Esophagus squamous epithelium (tissue), 5 donors: ENCODE data around the gene RELL1. TPM values are rescaled to one million over a fixed set of nuclear protein-coding genes. Genes with fewer than 3 reads are reported as not detected.

Experiments used
- DNase-seq: peaks from one replicate; lab custom pipeline; 2025; lab: John Stamatoyannopoulos, UW
- H3K27ac ChIP-seq, 4 donors: fragments of 200-600 bp; sonication (generic); one replicate each; pipeline ENCODE4 v1.5.1; 2016 to 2019; ENCODE audit warnings: mild to moderate bottlenecking in 1 of 4
- H3K27me3 ChIP-seq, 4 donors: fragments of 200-600 bp; sonication (generic); 1 replicate in 3 of 4; 2 replicates in 1 of 4; pipeline versions ENCODE4 v1.5.1 to v1.6.0; 2017 to 2021; ENCODE audit warnings: antibody characterized with exemption in 1 of 4
- H3K36me3 ChIP-seq, 3 donors: fragments of 200-600 bp; sonication (generic); one replicate each; pipeline ENCODE4 v1.5.1; 2016 to 2019
- H3K4me1 ChIP-seq, 3 donors: fragments of 200-600 bp; sonication (generic); one replicate each; pipeline ENCODE4 v1.5.1; 2017 to 2019
- H3K4me3 ChIP-seq, 4 donors: fragments of 200-600 bp; sonication (generic); 1 replicate in 3 of 4; 2 replicates in 1 of 4; pipeline ENCODE4 v1.5.1; 2016 to 2019; ENCODE audit warnings: mild to moderate bottlenecking in 2 of 4, moderate library complexity in 1 of 4
- H3K9me3 ChIP-seq, 3 donors: fragments of 200-600 bp; sonication (generic); one replicate each; pipeline ENCODE4 v1.5.1; 2016 to 2019
- POLR2A ChIP-seq, 4 donors: fragments of 450-650 bp; IDR thresholded peaks; one replicate each; pipeline ENCODE4 v1.6.1; 2017; ENCODE audit warnings: antibody characterized with exemption in 4 of 4, mild to moderate bottlenecking in 4 of 4, moderate library complexity in 3 of 4
- WGBS, 2 donors: methylation state at CpG; one replicate each; pipeline ENCODE4 v1.1.5; 2018; 5-methylcytosine and 5-hydroxymethylcytosine counted together
- intact Hi-C: fragments of 100-400 bp; cut with DNase I; formaldehyde crosslinking; loops from one replicate; pipeline ENCODE4 v1.15.0; 2022
- small RNA-seq, 4 donors: library from RNA; depleted of rRNA; stranded (forward); fragments of <200 nt; gene quantifications; one replicate each; pipeline ENCODE3, GENCODE V24; 2016
- total RNA-seq, 4 donors: library from RNA; depleted of rRNA; stranded (reverse); fragments of >200 nt; gene quantifications; one replicate each; pipeline ENCODE4 v1.1.0, GENCODE V29; 2016
- TF ChIP-seq, protein P1 (sequence below), 6 experiments: fragments of 450-650 bp in 4 of 6; fragments of 200-600 bp in 2 of 6; sonication (generic) in 2 of 6; IDR thresholded peaks; one replicate each; pipeline ENCODE4 v1.5.1; 2016 to 2019; ENCODE audit warnings: antibody characterized with exemption in 6 of 6, mild to moderate bottlenecking in 4 of 6, moderate library complexity in 4 of 6
- donor health status: DM: yes; HTN: yes; CAD: no.

The RELL1 gene
- total RNA-seq, 4 donors from 2014 or later, result 20.3 to 49.0 (median 32.6) TPM

DNA sequence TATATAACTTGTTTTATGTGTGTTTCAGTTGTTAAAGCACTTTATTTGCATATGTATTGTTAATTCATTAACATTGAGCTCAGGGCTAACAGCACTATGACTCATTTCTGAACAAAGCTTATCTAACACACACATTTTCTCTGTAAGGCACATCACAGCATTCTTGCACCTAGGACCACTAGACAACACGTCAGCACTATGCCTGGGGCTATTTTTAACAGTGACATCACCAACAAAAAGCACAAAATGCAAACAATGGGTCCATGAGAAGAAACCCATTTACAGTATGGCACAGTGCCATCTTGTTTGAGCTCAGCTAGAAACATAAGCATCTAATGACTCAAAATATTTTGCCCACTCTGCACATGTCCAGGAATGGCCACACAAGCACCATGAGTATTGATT lies 124.4 kb downstream of the RELL1 start:
- 9 to 18% methylated on average over 1 of the region's 1 CpG for WGBS, 2 donors
- H3K36me3 ChIP-seq, result no peaks in the 10 kb centered on the region
- no peaks in the 10 kb centered on the region for H3K27me3 ChIP-seq
- H3K4me1 ChIP-seq, result no peaks in the 10 kb centered on the region
- H3K27ac ChIP-seq, result no peak overlapping the region
- intact Hi-C loops, result no loop called here
- TF ChIP-seq, protein P1, sequence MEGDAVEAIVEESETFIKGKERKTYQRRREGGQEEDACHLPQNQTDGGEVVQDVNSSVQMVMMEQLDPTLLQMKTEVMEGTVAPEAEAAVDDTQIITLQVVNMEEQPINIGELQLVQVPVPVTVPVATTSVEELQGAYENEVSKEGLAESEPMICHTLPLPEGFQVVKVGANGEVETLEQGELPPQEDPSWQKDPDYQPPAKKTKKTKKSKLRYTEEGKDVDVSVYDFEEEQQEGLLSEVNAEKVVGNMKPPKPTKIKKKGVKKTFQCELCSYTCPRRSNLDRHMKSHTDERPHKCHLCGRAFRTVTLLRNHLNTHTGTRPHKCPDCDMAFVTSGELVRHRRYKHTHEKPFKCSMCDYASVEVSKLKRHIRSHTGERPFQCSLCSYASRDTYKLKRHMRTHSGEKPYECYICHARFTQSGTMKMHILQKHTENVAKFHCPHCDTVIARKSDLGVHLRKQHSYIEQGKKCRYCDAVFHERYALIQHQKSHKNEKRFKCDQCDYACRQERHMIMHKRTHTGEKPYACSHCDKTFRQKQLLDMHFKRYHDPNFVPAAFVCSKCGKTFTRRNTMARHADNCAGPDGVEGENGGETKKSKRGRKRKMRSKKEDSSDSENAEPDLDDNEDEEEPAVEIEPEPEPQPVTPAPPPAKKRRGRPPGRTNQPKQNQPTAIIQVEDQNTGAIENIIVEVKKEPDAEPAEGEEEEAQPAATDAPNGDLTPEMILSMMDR (IDR thresholded peaks at IDR 0.05), result no peak
- TF ChIP-seq POLR2A (IDR thresholded peaks at IDR 0.05), result no peak
- no peak for DNase-seq
- H3K9me3 ChIP-seq, result no peaks in the 10 kb centered on the region
- H3K4me3 ChIP-seq, result no peak overlapping the region

DNA sequence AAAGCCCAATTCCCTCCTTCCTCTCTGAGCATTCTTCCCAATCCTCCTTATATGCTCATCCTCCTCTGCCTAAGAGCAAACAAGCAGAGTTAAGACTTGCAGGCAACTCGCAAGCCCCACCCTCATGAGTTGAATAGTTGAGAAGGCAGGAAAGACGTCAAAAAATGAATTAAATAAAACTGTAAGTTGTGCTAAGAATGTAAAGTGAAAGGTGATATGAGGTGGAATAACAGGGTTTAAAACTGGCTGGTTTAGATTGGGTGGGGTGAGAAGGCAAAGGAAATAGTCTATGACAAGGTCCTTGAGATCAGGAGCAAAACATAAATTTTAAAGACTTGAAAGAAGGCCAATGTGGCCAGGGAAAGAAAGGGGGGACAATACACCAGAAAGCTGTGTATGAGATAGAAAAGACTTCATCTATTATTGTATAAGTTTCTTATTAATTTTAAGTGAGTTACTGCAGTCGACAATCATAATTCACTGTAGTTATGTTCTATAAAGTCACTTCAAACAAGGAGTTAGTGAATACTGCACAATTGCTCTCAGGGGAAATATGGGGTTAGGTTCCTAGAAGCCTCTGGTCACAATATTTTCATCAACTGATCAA lies 124.9 kb downstream of the RELL1 start:
- H3K36me3 ChIP-seq, result no peaks in the 10 kb centered on the region
- no peak for TF ChIP-seq POLR2A (IDR thresholded peaks at IDR 0.05)
- TF ChIP-seq, protein P1 (IDR thresholded peaks at IDR 0.05), result no peak
- H3K27ac ChIP-seq, result no peak overlapping the region
- intact Hi-C loops, result no loop called here
- H3K4me1 ChIP-seq, result no peaks in the 10 kb centered on the region
- no peaks in the 10 kb centered on the region for H3K9me3 ChIP-seq
- 56 to 71% methylated on average over 2 to 3 of the region's 3 CpGs for WGBS, 2 donors
- H3K4me3 ChIP-seq, result no peak overlapping the region
- DNase-seq, result no peak
- H3K27me3 ChIP-seq, result no peaks in the 10 kb centered on the region

Small RNA genes within 50 kb of the gene (small RNA-seq; reads per million reads assigned to genes)
- 0 reads per million in 4 donors for gene RF00019

Other genes with a start within 250 kb of the RELL1 start
- gene PGM2, start 140.3 kb upstream of the RELL1 start, total RNA-seq, result 100 to 1,000 TPM in 2 of 4 donors, 10 to 100 TPM in 2; 65.6 to 127 (median 93.6) TPM
- gene TBC1D1, start 204.7 kb upstream of the RELL1 start, total RNA-seq, result 10 to 100 TPM in 3 of 4 donors, 1 to 10 TPM in 1; 6.9 to 44.6 (median 25.6) TPM